ENCODE results near the gene ACYP1. TPM values are rescaled to one million over a fixed set of nuclear protein-coding genes. Genes with fewer than 3 reads are reported as not detected.
"Not testable (repeated sequence)": the region's sequence is repeated elsewhere in the genome, so short reads cannot be mapped to it uniquely, and the experiment has no call there.

ACYP1 gene
- total RNA-seq, 1 experiment from 2014 or later: 11.7 TPM

- ChIA-PET CTCF (interaction anchor here (0.5 to 0.9 kb wide), 9 partner anchors 9 to 235 kb away, joined by 3 to 5 read pairs (median 4); no protein-coding TSS in a partner anchor), POLR2A (interaction anchor here (0.7 to 2.2 kb wide), 17 partner anchors 8 to 226 kb away, joined by 3 to 18 read pairs (median 5); partner anchors contain the start of genes DLST, EIF2B2, FOS and MLH3)
- Mint-ChIP-seq H3K4me1 (ENCODE audit: insufficient read depth, unreplicated experiment) (peaks cover 6% of the 10 kb centered on the region), H3K4me3 (ENCODE audit: unreplicated experiment) (no peak overlapping the region), H3K27me3 (ENCODE audit: insufficient read depth, unreplicated experiment) (no peaks in the 10 kb centered on the region), H3K9me3 (ENCODE audit: unreplicated experiment) (no peaks in the 10 kb centered on the region), H3K36me3 (ENCODE audit: insufficient read depth, unreplicated experiment) (no peaks in the 10 kb centered on the region), H3K27ac (ENCODE audit: low read depth, unreplicated experiment) (no peak overlapping the region)
- intact Hi-C loops (cut with micrococcal nuclease): no loop called here
- TSS peak; percentile 57 for BruUV-seq (replicated peaks)
- no peak for DNase-seq (ENCODE audit: unreplicated experiment)
- no peak for TF ChIP-seq CTCF (IDR thresholded peaks at IDR 0.05; ENCODE audit: unreplicated experiment)
Measured at GRCh38 chr14:75069811-75070145, 6.0 kb upstream of the ACYP1 start.

DNA sequence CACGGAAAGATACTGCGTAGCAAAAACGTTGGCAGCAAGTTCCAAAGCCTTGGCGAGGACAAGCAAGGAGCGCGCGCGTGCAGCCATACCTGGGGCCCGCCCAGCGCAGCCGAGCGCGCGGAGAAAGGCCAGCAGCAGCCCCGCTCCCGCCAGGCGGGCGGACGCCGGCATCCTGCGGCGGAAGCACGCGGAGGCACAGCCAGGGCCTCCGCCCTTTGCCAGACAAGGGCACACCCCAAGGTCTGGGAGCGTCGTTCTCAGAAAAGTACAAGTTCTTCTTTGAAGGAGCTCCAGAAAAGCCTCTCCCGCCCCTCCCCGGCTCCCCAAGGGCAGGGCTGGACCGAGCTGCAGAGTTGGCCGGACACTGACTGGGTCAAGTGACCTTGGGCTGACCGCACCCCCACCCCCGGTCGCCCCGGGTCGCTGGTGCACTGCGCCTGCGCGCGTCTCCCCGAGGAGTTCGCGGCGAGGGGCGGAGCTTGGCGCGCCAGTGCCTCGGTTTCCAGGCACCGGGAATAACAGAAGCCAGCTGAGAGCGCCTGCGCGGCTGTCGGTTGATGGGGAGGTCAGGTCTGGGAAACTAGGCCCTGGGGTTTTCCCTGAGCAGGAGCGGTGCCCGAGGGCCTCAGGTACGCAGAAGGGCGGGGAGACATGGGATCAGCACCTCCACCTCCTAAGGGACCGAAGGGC lies 5.4 kb upstream of the ACYP1 start, which contains the start of gene ZC2HC1C:
TSS of gene ZC2HC1C (plus strand) at position 521 of the 690 bp plus-strand sequence. CDS start 933 bp downstream, outside the sequence.
- H3K4me1 Mint-ChIP-seq (ENCODE audit: insufficient read depth, unreplicated experiment): peaks cover 6% of the 10 kb centered on the region
- no peak for TF ChIP-seq CTCF (IDR thresholded peaks at IDR 0.05; ENCODE audit: unreplicated experiment)
- intact Hi-C loops (cut with micrococcal nuclease): no loop called here
- H3K27me3 Mint-ChIP-seq (ENCODE audit: insufficient read depth, unreplicated experiment): no peaks in the 10 kb centered on the region
- no peak within 1 kb of the TSS for H3K4me3 Mint-ChIP-seq (ENCODE audit: unreplicated experiment)
- CTCF ChIA-PET: interaction anchor here (0.5 to 0.9 kb wide), 10 partner anchors 10 to 586 kb away, joined by 3 to 5 read pairs (median 4); no protein-coding TSS in a partner anchor
- H3K27ac Mint-ChIP-seq (ENCODE audit: low read depth, unreplicated experiment): no peak within 1 kb of the TSS
- H3K36me3 Mint-ChIP-seq (ENCODE audit: insufficient read depth, unreplicated experiment): no peaks in the 10 kb centered on the region
- no TSS peak for BruUV-seq (replicated peaks)
- peak; percentile 90 for DNase-seq (ENCODE audit: unreplicated experiment)
- POLR2A ChIA-PET: interaction anchor here (0.7 to 2.2 kb wide), 20 partner anchors 9 to 576 kb away, joined by 3 to 18 read pairs (median 5); partner anchors contain the start of genes DLST, EIF2B2, FOS and ISCA2
- H3K9me3 Mint-ChIP-seq (ENCODE audit: unreplicated experiment): no peaks in the 10 kb centered on the region

GRCh38 chr14:75068294-75069120 lies 4.7 kb upstream of the ACYP1 start:
- Mint-ChIP-seq H3K4me3 (ENCODE audit: unreplicated experiment) (no peak overlapping the region), H3K9me3 (ENCODE audit: unreplicated experiment) (no peaks in the 10 kb centered on the region), H3K27ac (ENCODE audit: low read depth, unreplicated experiment) (no peak overlapping the region), H3K27me3 (ENCODE audit: insufficient read depth, unreplicated experiment) (no peaks in the 10 kb centered on the region), H3K4me1 (ENCODE audit: insufficient read depth, unreplicated experiment) (peaks cover 6% of the 10 kb centered on the region), H3K36me3 (ENCODE audit: insufficient read depth, unreplicated experiment) (no peaks in the 10 kb centered on the region)
- no peak for TF ChIP-seq CTCF (IDR thresholded peaks at IDR 0.05; ENCODE audit: unreplicated experiment)
- peak; percentile 19 for DNase-seq (ENCODE audit: unreplicated experiment)
- TSS peak; percentile 77 for BruUV-seq (replicated peaks)
- CTCF ChIA-PET: interaction anchor here (0.5 to 1.3 kb wide), 5 partner anchors 11 to 586 kb away, joined by 3 to 4 read pairs (median 3); no protein-coding TSS in a partner anchor
- POLR2A ChIA-PET: interaction anchor here (0.6 to 2.2 kb wide), 17 partner anchors 10 to 575 kb away, joined by 3 to 18 read pairs (median 3); partner anchors contain the start of genes DLST, EIF2B2, ISCA2 and MLH3
- intact Hi-C loops (cut with micrococcal nuclease): no loop called here

GRCh38 chr14:75067765-75068164 lies 3.9 kb upstream of the ACYP1 start:
- H3K27me3 Mint-ChIP-seq (ENCODE audit: insufficient read depth, unreplicated experiment); BruUV-seq (replicated peaks); intact Hi-C loops (cut with micrococcal nuclease); H3K9me3 Mint-ChIP-seq (ENCODE audit: unreplicated experiment); H3K27ac Mint-ChIP-seq (ENCODE audit: low read depth, unreplicated experiment); H3K4me3 Mint-ChIP-seq (ENCODE audit: unreplicated experiment); H3K36me3 Mint-ChIP-seq (ENCODE audit: insufficient read depth, unreplicated experiment); DNase-seq (ENCODE audit: unreplicated experiment); H3K4me1 Mint-ChIP-seq (ENCODE audit: insufficient read depth, unreplicated experiment): not testable (repeated sequence)
- CTCF ChIA-PET: interaction anchor here (0.6 to 1.3 kb wide), 4 partner anchors 11 to 403 kb away, joined by 3 to 4 read pairs (median 3); no protein-coding TSS in a partner anchor
- POLR2A ChIA-PET: interaction anchor here (0.6 to 2.0 kb wide), 11 partner anchors 9 to 214 kb away, joined by 3 to 7 read pairs (median 3); partner anchors contain the start of genes EIF2B2 and MLH3

Measured in MCF 10A (cell line).